K562 (cell line): ENCODE measurements around the gene SLC30A1. TPM values are rescaled to one million over a fixed set of nuclear protein-coding genes. Genes with fewer than 3 reads are reported as not detected.
A peak's percentile ranks its signal among the peaks of the same experiment; 100 is the strongest.

Source experiments
- ATAC-seq: fragments of 200-7000 bp; cut with Tn5 transposase; 3 replicates; pipeline ENCODE4 v1.9.1; 2020; ENCODE audit warnings: moderate library complexity
- BruUV-seq: library from RNA; stranded (reverse); fragments of 400-500 nt; replicated peaks from 2 replicates; lab custom pipeline; 2021; lab: Mats Ljungman, UMichigan
- CTCF ChIA-PET: fragments of 300-600 bp; formaldehyde crosslinking; extraction: SDS; loops from one replicate; lab custom pipeline; 2021; ENCODE audit warnings: low intra/inter-chr PET ratio; lab: Yijun Ruan, JAX
- POLR2A ChIA-PET: fragments of 300-600, 350-650 bp; sonication (Branson Sonifier 250); formaldehyde crosslinking; extraction: SDS; loops from one replicate; lab custom pipeline; 2021; ENCODE audit warnings: antibody characterized with exemption, inconsistent platforms; lab: Yijun Ruan, JAX
- DNase-seq, 4 experiments: peaks; one replicate each; pipeline versions ENCODE4 v3.0.0 to v3.0.0-alpha.2; 2011 to 2018; ENCODE audit warnings: low spot score in 3 of 4, mixed read lengths in 3 of 4; ENCODE audit errors: extremely low read depth in 1 of 4
- FAIRE-seq: peaks from 2 replicates; lab custom pipeline; 2011; peaks lifted over from hg19 to GRCh38; lab: Jason Lieb, UNC
- H2AFZ ChIP-seq: 2 replicates; pipeline ENCODE4 v1.6.0; 2011; ENCODE audit warnings: low read depth, low read length, control low read depth, inconsistent platforms
- H3K27ac ChIP-seq: fragments of 200-600 bp; 3 replicates; pipeline ENCODE4 v1.8.0; 2011; ENCODE audit warnings: low read depth, mild to moderate bottlenecking, control low read depth, inconsistent platforms, low read length, moderate library complexity, mixed read lengths; ENCODE audit errors: extremely low read depth
- H3K27me3 ChIP-seq, 2 experiments: fragments of 300-600 bp in 1 of 2; 2 replicates in 1 of 2; 3 replicates in 1 of 2; pipeline versions ENCODE4 v1.6.0 to v1.8.0; 2011; ENCODE audit warnings: inconsistent platforms in 2 of 2, low read length in 2 of 2, mild to moderate bottlenecking in 1 of 2, mixed read lengths in 1 of 2, moderate library complexity in 1 of 2; ENCODE audit not compliant: control insufficient read depth in 2 of 2, insufficient read depth in 2 of 2
- H3K36me3 ChIP-seq: fragments of 300-600 bp; 3 replicates; pipeline ENCODE4 v1.8.0; 2011; ENCODE audit warnings: mild to moderate bottlenecking, low read length, inconsistent platforms; ENCODE audit not compliant: control insufficient read depth, insufficient read depth
- H3K4me1 ChIP-seq, 2 experiments: fragments of 200-600 bp in 1 of 2; replicated peaks in 1 of 2; 2 replicates in 1 of 2; 3 replicates in 1 of 2; pipeline versions ENCODE4 v1.5.1 to v1.8.0; 2011; ENCODE audit warnings: inconsistent platforms in 2 of 2, low read length in 2 of 2, mild to moderate bottlenecking in 1 of 2, mixed read lengths in 1 of 2, moderate library complexity in 1 of 2; ENCODE audit not compliant: control insufficient read depth in 2 of 2, insufficient read depth in 2 of 2
- H3K4me2 ChIP-seq: 2 replicates; pipeline ENCODE4 v1.6.1; 2011; ENCODE audit warnings: low read length, control low read depth, inconsistent platforms, mixed read lengths; ENCODE audit not compliant: insufficient read depth
- H3K4me3 ChIP-seq: fragments of 200-600 bp; sonication (generic), shearing (Covaris generic); 2 replicates; pipeline ENCODE4 v1.5.1; 2016; ENCODE audit warnings: control low read depth, inconsistent platforms
- H3K79me2 ChIP-seq: fragments of 200-600 bp; 3 replicates; pipeline ENCODE4 v1.8.0; 2011; ENCODE audit warnings: low read length, inconsistent platforms; ENCODE audit not compliant: control insufficient read depth, insufficient read depth
- H3K9ac ChIP-seq, 2 experiments: 2 replicates each; pipeline versions ENCODE4 v1.6.0 to v1.6.1; 2011; ENCODE audit warnings: low read depth in 2 of 2, low read length in 2 of 2, control low read depth in 1 of 2, inconsistent platforms in 1 of 2, mild to moderate bottlenecking in 1 of 2, mixed read lengths in 1 of 2; ENCODE audit not compliant: insufficient read depth in 1 of 2
- H3K9me1 ChIP-seq: one replicate; pipeline ENCODE4 v1.6.0; 2011; ENCODE audit warnings: inconsistent platforms, mild to moderate bottlenecking, low read length, moderate library complexity; ENCODE audit not compliant: control insufficient read depth, insufficient read depth
- H3K9me3 ChIP-seq: replicated peaks from 2 replicates; pipeline ENCODE4 v1.5.1; 2011; ENCODE audit warnings: low read depth, low read length, inconsistent platforms; ENCODE audit not compliant: control insufficient read depth, insufficient read depth
- H4K20me1 ChIP-seq: replicated peaks from 2 replicates; pipeline ENCODE4 v1.6.1; 2011; ENCODE audit warnings: low read length, inconsistent platforms, mixed read lengths; ENCODE audit not compliant: control insufficient read depth, insufficient read depth
- EGR1 ChIP-seq: fragments of 450-650 bp; conservative IDR thresholded peaks from 2 replicates; pipeline ENCODE4 v1.6.1; 2017; ENCODE audit warnings: mild to moderate bottlenecking
- ELF1 ChIP-seq: fragments of 200-800 bp; sonication (Bioruptor generic); IDR thresholded peaks from 2 replicates; pipeline ENCODE4 v1.6.1; 2016; ENCODE audit warnings: missing genetic modification characterization, missing compliant biosample characterization
- ILK ChIP-seq: fragments of 450-650 bp; IDR thresholded peaks from 2 replicates; pipeline ENCODE4 v1.6.1; 2016; ENCODE audit warnings: missing genetic modification characterization, low read depth, mild to moderate bottlenecking, missing compliant biosample characterization, moderate library complexity, borderline replicate concordance
- PRDM10 ChIP-seq: fragments of 450-650 bp; IDR thresholded peaks from 2 replicates; pipeline ENCODE4 v1.6.1; 2018; ENCODE audit not compliant: partially characterized antibody
- SMARCA4 ChIP-seq: fragments of 450-650 bp; IDR thresholded peaks from 2 replicates; pipeline ENCODE4 v1.6.1; 2016
- ZNF24 ChIP-seq: fragments of 450-650 bp; IDR thresholded peaks from 2 replicates; pipeline ENCODE4 v1.6.1; 2016
- ZNF644 ChIP-seq: fragments of 200-800 bp; sonication (Bioruptor generic); IDR thresholded peaks from 2 replicates; pipeline ENCODE4 v1.6.1; 2016; ENCODE audit warnings: low read depth, missing genetic modification characterization, missing compliant biosample characterization
- WGBS: fragments of 100-300 bp; shearing (Covaris generic); methylation state at CpG from one replicate; pipeline ENCODE4 v1.1.6; 2016; ENCODE audit warnings: low coverage, mixed read lengths; ENCODE audit not compliant: insufficient coverage; ENCODE audit errors: missing lambda C conversion rate; 5-methylcytosine and 5-hydroxymethylcytosine counted together
- in situ Hi-C: fragments of 300-500 bp; cut with MboI; formaldehyde crosslinking; loops from 4 replicates; pipeline ENCODE4 v1.15.0; 2018; ENCODE audit warnings: inconsistent platforms, mixed read lengths
- intact Hi-C: fragments of 100-400 bp; cut with micrococcal nuclease; formaldehyde crosslinking; loops from 2 replicates; pipeline ENCODE4 v1.14.2; 2022
- polyA plus RNA-seq, 8 experiments: library from polyadenylated mRNA; depleted of rRNA in 4 of 8; stranded (reverse) in 5 of 8; unstranded in 3 of 8; fragments of >200 nt; fragmentation: Nextera tagmentation in 2 of 8; fragmentation: Illumina TruSeq in 1 of 8; extraction: Ambion mirVana in 2 of 8; extraction: Trizol in 1 of 8; gene quantifications; 2 replicates each; pipeline versions ENCODE4 v1.2.1 to v1.2.3, GENCODE V29; 2011 to 2014; ENCODE audit warnings: inconsistent platforms in 1 of 8, missing spikeins in 1 of 8
- total RNA-seq, 7 experiments: library from RNA; depleted of rRNA in 6 of 7; stranded (reverse); fragments of >200 nt in 6 of 7; fragmentation: Illumina TruSeq in 2 of 7; extraction: Trizol in 2 of 7; gene quantifications; 2 replicates each; pipeline versions ENCODE4 v1.2.1 to v1.2.3, GENCODE V29; 2011 to 2021; ENCODE audit warnings: low replicate concordance in 1 of 7

SLC30A1 gene
- total and polyA plus RNA-seq, 9 of the 15 experiments (the other 6 are each of a cell fraction or from before 2014, with no cell fraction given), result 4.1 to 14.4 (median 6.6) TPM

GRCh38 chr1:211530102-211530501 is 48.9 kb downstream of the SLC30A1 start:
- intact Hi-C loops, result no loop called here
- in situ Hi-C loops, result no loop called here
- Histone ChIP-seq H3K27me3 (no peaks in the 10 kb centered on the region), H2AFZ (no peak overlapping the region), H3K9me3 (no peaks in the 10 kb centered on the region), H4K20me1 (no peaks in the 10 kb centered on the region), H3K27ac (no peak overlapping the region), H3K4me2 (no peak overlapping the region), H3K4me3 (no peak overlapping the region), H3K4me1 (peaks cover 4 to 9% of the 10 kb centered on the region in 2 experiments; a peak in 2 of 5 replicates), H3K79me2 (no peaks in the 10 kb centered on the region), H3K9ac (no peak overlapping the region), H3K9me1 (peaks cover 3% of the 10 kb centered on the region), H3K36me3 (no peaks in the 10 kb centered on the region)
- DNase-seq (no peak), ATAC-seq (no peak), FAIRE-seq (no peak)
- no TSS peak for BruUV-seq
- TF ChIP-seq ILK, result no peak
- TF ChIP-seq ZNF24, result 0 out of 2 replicates have a peak, but pooled peaks have one; percentile 17
- WGBS, result 7% methylated on average over 2 of the region's 2 CpGs
- ChIA-PET CTCF (no interaction called here), POLR2A (interaction anchor here (1.5 kb wide), 1 partner anchor 83 kb away, joined by 3 read pairs; no protein-coding TSS in a partner anchor)

- H4K20me1 ChIP-seq, result no peaks in the 10 kb centered on the region
- H3K4me1 ChIP-seq, result peaks cover 7 to 9% of the 10 kb centered on the region in 2 experiments; a peak in 3 of 5 replicates
- in situ Hi-C loops, result no loop called here
- no peak overlapping the region for H3K4me2 ChIP-seq
- no peak overlapping the region for H3K4me3 ChIP-seq
- ChIA-PET POLR2A (interaction anchor here (0.6 to 1.5 kb wide), 3 partner anchors 15 to 138 kb away, joined by 3 to 4 read pairs (median 3); no protein-coding TSS in a partner anchor), CTCF (interaction anchor here (0.8 kb wide), 1 partner anchor 126 kb away, joined by 3 read pairs; no protein-coding TSS in a partner anchor)
- no peaks in the 10 kb centered on the region for H3K27me3 ChIP-seq
- intact Hi-C loops, result no loop called here
- 13% methylated on average over 9 of the region's 9 CpGs for WGBS
- FAIRE-seq, result no peak
- H3K9ac ChIP-seq, result no peak overlapping the region
- no peak for ATAC-seq
- H3K27ac ChIP-seq, result no peak overlapping the region
- TF ChIP-seq EGR1, result peak; percentile 43; the same call in 1 of the 2 replicates
- no peak for TF ChIP-seq ELF1
- peak; percentile 36 for TF ChIP-seq PRDM10
- TF ChIP-seq ZNF644, result no peak
- TF ChIP-seq SMARCA4, result no peak
- H3K36me3 ChIP-seq, result no peaks in the 10 kb centered on the region
- peaks cover 3% of the 10 kb centered on the region for H3K9me1 ChIP-seq
- peak overlapping the region; percentile 28; the same call in 1 of the 2 replicates for H2AFZ ChIP-seq
- H3K79me2 ChIP-seq, result no peaks in the 10 kb centered on the region
- no peak for DNase-seq
- BruUV-seq, result no TSS peak
- H3K9me3 ChIP-seq, result no peaks in the 10 kb centered on the region
These were observed 49.5 kb downstream of the SLC30A1 start for GRCh38 chr1:211529453-211529852.
